PC-9 (cell line): ENCODE results near the gene VKORC1.

Source experiments
- EZH2 ChIP-seq: fragments of 200-600 bp; sonication (generic); IDR thresholded peaks from 2 replicates; pipeline ENCODE4 v1.8.0; 2017; ENCODE audit warnings: antibody characterized with exemption, low read depth
- TF ChIP-seq, protein P1 (sequence below): fragments of 200-600 bp; sonication (generic); conservative IDR thresholded peaks from 2 replicates; pipeline ENCODE4 v1.6.1; 2017; ENCODE audit warnings: mixed run types, antibody characterized with exemption, mild to moderate bottlenecking, moderate library complexity

DNA sequence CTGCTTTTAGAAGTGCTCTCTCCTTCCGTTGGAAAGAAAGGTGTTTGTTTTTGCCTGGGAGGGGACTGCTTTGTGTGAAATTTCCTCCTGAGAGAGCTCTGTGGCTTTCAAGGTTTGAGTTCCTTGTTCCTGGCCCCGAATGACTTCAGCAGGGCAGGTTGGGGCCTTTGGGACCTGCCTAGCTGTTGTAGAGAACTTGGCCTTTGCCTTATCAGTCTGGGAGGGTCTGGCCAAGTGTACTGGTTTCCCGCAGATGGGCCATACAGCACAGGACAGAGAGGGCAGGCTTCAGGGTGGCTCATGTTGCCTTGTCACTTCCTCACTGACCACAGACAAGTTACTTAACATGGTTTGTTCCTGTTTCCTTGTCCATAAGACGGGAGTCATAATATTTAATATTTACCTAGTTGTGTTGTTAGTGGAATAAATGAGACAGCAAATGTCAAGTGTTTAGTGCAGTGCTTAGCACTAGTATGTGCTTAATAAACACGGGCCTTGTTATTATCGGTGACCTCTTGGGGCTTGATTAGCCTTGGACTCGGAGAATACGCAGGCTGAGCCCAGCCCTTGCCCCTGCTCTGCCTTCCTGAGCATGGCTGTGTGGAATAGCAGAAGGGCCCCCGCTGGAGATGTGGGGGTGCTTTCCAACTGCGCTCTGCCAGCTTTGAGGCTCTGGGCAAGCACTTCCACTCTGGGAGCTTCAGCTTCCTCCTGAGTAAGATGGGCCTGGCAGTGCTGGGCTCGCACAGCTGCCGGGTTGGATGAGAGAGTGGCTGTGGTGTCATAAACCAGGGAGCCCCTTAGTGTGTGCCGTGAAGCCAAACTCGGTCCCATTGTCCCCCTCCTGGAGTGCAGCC lies 34.3 kb upstream of the VKORC1 start:
- TF ChIP-seq, protein P1, sequence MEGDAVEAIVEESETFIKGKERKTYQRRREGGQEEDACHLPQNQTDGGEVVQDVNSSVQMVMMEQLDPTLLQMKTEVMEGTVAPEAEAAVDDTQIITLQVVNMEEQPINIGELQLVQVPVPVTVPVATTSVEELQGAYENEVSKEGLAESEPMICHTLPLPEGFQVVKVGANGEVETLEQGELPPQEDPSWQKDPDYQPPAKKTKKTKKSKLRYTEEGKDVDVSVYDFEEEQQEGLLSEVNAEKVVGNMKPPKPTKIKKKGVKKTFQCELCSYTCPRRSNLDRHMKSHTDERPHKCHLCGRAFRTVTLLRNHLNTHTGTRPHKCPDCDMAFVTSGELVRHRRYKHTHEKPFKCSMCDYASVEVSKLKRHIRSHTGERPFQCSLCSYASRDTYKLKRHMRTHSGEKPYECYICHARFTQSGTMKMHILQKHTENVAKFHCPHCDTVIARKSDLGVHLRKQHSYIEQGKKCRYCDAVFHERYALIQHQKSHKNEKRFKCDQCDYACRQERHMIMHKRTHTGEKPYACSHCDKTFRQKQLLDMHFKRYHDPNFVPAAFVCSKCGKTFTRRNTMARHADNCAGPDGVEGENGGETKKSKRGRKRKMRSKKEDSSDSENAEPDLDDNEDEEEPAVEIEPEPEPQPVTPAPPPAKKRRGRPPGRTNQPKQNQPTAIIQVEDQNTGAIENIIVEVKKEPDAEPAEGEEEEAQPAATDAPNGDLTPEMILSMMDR, result no peak
- no peak for TF ChIP-seq EZH2
